Stimulated activated naive CD8-positive, alpha-beta T cell treated with anti-CD3 and anti-CD28 coated beads, Interleukin-15, Interleukin-2, amounts not matched to agents 100 U/mL and 50 U/mL, for 24 hours (primary cell): ENCODE results near the gene SLC5A5.

ENCODE experiments used
- ATAC-seq: fragments of 150-1000 bp; cut with Tn5 transposase; one replicate; pipeline ENCODE4 v1.10.0; 2021
- DNase-seq: peaks from one replicate; pipeline ENCODE4 v3.0.0; 2021

The SLC5A5 gene

GRCh38 chr19:17847538-17848366 is 24.0 kb upstream of the SLC5A5 start, which contains the start of gene JAK3:
TSS of gene JAK3 (minus strand) at chr19:17847982. CDS start at chr19:17844417, 3,565 bp downstream.
- DNase-seq (peak; percentile 92), ATAC-seq (peak; percentile 91)

- ATAC-seq (no peak), DNase-seq (no peak)
These were observed 23.0 kb upstream of the SLC5A5 start for GRCh38 chr19:17848595-17849292.

GRCh38 chr19:17854061-17854460 is 17.7 kb upstream of the SLC5A5 start:
- DNase-seq (no peak), ATAC-seq (no peak)

- DNase-seq (peak; percentile 96), ATAC-seq (peak; percentile 28)
These were observed 16.2 kb upstream of the SLC5A5 start for GRCh38 chr19:17855280-17856152.

- ATAC-seq (peak; percentile 96), DNase-seq (peak; percentile 97)
These were observed 12.0 kb upstream of the SLC5A5 start, which contains the start of gene RPL18A for GRCh38 chr19:17859533-17860330. TSS of gene RPL18A (plus strand) at chr19:17859910. CDS start at chr19:17859957, 47 bp downstream.

GRCh38 chr19:17860331-17860992 is 11.3 kb upstream of the SLC5A5 start:
- no peak for ATAC-seq
- DNase-seq = no peak

GRCh38 chr19:17860993-17861360 is 10.8 kb upstream of the SLC5A5 start:
- no peak for DNase-seq
- ATAC-seq = no peak

GRCh38 chr19:17861542-17862402 is 10.0 kb upstream of the SLC5A5 start:
- DNase-seq = no peak
- ATAC-seq = no peak

- ATAC-seq (no peak), DNase-seq (no peak)
These were observed 8.8 kb upstream of the SLC5A5 start for GRCh38 chr19:17862711-17863519.

GRCh38 chr19:17863520-17864182 is 8.1 kb upstream of the SLC5A5 start:
- DNase-seq = no peak
- no peak for ATAC-seq

GRCh38 chr19:17865364-17866311 is 6.1 kb upstream of the SLC5A5 start:
- DNase-seq = no peak
- peak; percentile 24 for ATAC-seq

- DNase-seq = no peak
- ATAC-seq = no peak
These were observed 5.3 kb upstream of the SLC5A5 start for GRCh38 chr19:17866312-17866963.

GRCh38 chr19:17866964-17867486 is 4.7 kb upstream of the SLC5A5 start:
- DNase-seq (no peak), ATAC-seq (no peak)

- ATAC-seq (no peak), DNase-seq (no peak)
These were observed 3.1 kb upstream of the SLC5A5 start for GRCh38 chr19:17868669-17869068.

GRCh38 chr19:17869114-17869608 is 2.6 kb upstream of the SLC5A5 start:
- no peak for DNase-seq

More at GRCh38 chr19:17869114-17869608, 2.6 kb upstream of the SLC5A5 start:
- ATAC-seq = no peak
